ENCODE data around the gene LSR.

The LSR gene

DNA sequence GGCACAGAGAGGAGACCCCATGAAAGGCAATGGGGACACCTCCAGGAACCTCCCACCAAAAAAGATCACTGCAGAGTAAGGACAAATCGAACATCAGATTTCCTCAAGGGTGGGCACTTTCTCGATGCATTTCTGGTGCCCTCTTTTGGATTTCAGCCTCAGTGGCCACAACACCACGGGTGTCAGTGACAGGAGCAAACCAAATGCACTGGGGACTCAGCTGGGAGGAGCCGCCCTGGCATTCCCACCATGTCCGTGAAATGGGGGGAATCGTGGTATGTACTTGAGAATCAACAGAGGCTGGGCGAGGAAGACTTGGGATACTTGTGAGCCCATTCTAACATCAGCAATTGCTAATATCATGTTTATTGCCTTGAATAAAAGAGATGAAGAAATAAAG lies 36.6 kb upstream of the LSR start:
- DNase-seq (ENCODE audit: low spot score): no peak
- in situ Hi-C loops (cut with MboI; ENCODE audit: low pct_unique_long_range_greater_than_20kb, low sequenced_read_pairs, unreplicated experiment): no loop called here
- TF ChIP-seq, protein P1, sequence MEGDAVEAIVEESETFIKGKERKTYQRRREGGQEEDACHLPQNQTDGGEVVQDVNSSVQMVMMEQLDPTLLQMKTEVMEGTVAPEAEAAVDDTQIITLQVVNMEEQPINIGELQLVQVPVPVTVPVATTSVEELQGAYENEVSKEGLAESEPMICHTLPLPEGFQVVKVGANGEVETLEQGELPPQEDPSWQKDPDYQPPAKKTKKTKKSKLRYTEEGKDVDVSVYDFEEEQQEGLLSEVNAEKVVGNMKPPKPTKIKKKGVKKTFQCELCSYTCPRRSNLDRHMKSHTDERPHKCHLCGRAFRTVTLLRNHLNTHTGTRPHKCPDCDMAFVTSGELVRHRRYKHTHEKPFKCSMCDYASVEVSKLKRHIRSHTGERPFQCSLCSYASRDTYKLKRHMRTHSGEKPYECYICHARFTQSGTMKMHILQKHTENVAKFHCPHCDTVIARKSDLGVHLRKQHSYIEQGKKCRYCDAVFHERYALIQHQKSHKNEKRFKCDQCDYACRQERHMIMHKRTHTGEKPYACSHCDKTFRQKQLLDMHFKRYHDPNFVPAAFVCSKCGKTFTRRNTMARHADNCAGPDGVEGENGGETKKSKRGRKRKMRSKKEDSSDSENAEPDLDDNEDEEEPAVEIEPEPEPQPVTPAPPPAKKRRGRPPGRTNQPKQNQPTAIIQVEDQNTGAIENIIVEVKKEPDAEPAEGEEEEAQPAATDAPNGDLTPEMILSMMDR (IDR thresholded peaks at IDR 0.05; ENCODE audit: extremely low read depth, insufficient read depth, missing control alignments): no peak

DNA sequence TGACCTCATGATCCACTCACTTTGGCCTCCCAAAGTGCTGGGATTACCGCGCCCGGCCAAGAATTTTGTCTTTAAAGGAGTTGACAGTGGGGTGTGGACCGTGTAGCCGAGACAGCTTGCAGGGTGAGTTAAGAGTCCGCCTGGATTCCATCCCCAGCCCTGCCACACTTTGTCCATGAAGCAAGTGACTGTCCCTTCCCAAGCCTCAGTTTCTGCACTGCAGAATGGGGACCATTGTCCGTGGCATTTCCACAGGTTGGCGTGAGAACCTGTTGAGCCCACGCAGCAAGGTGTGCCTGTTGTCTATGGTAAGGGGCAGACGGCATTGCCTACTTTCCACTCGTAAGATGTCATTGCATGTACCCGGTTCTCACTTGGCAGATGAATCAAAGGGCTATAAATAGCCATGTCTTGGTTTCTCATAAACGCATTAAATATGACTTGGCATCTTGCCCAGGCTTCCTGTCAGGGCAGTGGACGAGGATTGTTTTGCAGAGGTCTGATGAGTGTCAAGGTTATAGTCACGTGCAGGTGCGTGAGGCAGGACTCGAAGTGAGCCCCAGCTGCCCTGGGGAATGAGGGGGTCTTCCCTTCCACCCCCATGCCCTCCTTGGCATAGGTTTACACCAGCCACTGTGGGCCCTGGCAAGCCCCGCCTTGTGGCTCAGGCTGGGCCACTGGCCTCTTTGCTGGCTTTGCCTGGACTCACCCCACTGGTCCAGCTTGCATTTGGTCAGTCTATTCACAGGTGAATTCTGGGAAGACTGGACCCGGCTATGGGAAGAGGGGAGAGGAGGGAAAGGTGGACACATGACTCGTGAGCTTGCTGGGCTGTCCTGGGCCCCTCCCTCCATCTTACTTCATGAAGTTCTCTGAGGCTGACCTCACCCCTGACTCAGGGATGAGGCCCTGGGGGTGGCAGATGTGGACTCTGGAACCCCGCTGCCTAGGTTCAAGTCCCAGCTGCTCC lies 34.9 kb upstream of the LSR start:
- TF ChIP-seq, protein P1 (IDR thresholded peaks at IDR 0.05; ENCODE audit: extremely low read depth, insufficient read depth, missing control alignments): no peak
- peak; percentile 39 for DNase-seq (ENCODE audit: low spot score)
- in situ Hi-C loops (cut with MboI; ENCODE audit: low pct_unique_long_range_greater_than_20kb, low sequenced_read_pairs, unreplicated experiment): no loop called here

DNA sequence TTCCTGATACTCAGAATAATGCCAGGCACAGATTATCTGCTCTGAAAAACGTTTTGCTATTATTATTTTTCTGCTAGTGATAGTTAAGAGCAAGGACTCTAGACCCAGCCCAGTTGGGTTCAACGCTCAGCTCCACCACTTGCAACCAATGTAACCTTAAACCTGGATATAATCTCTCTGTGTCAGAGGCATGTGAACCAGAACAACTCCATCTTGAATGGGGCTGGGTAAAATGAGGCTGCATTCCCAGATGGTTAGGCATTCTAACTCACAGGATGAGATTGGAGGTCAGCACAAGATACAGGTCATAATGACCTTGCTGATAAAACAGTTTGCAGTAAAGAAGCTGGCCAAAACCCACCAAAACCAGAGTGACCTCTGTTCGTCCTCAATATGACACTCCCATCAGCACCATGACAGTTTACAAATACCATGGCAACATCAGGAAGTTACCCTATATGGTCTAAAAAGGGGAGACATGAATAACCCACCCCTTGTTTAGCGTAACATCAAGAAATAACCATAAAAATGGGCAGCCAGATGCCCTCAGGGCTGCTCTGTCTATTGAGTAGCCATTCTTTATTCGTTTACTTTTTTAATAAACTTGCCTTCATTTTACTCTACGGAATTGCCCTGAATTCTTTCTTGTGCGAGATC lies 33.9 kb upstream of the LSR start:
- TF ChIP-seq, protein P1 (IDR thresholded peaks at IDR 0.05; ENCODE audit: extremely low read depth, insufficient read depth, missing control alignments): no peak
- DNase-seq (ENCODE audit: low spot score): no peak
- in situ Hi-C loops (cut with MboI; ENCODE audit: low pct_unique_long_range_greater_than_20kb, low sequenced_read_pairs, unreplicated experiment): no loop called here

DNA sequence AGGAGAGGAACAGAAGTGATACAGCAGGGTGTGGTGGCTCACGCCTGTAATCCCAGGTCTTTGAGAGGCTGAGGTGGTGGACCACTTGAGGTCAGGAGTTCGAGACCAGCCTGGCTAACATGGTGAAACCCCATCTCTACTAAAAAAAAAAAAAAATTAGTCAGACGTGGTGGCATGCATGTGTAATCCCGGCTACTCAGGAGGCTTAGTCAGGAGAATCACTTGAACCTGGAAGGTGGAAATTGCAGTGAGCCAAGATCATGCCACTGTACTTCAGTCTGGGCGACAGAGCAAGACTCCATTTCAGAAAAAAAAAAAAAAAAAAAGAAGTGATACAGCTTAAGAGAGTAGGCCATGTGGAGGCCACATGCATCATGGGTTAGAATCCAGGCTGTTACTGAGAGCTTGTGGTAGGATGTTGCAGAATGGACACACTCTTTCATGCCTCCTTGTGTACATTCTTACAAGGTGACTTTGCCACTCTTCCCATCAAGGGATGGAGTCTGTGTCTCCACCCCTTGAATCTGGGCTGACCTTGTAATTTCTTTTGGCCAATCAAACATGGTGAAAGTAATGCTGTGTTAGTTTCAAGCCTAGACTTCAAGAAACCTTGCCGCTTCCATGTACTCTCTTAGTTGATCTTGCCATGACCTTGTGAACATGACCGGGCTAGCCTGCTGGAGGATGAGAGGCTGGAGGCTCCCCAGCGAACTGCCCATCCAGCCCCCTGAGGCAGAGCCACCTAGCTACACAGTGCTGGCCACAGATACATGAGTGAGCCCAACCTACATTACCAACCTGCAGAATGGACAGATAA lies 32.6 kb upstream of the LSR start:
- TF ChIP-seq, protein P1 (IDR thresholded peaks at IDR 0.05; ENCODE audit: extremely low read depth, insufficient read depth, missing control alignments): no peak
- no peak for DNase-seq (ENCODE audit: low spot score)
- in situ Hi-C loops (cut with MboI; ENCODE audit: low pct_unique_long_range_greater_than_20kb, low sequenced_read_pairs, unreplicated experiment): no loop called here

DNA sequence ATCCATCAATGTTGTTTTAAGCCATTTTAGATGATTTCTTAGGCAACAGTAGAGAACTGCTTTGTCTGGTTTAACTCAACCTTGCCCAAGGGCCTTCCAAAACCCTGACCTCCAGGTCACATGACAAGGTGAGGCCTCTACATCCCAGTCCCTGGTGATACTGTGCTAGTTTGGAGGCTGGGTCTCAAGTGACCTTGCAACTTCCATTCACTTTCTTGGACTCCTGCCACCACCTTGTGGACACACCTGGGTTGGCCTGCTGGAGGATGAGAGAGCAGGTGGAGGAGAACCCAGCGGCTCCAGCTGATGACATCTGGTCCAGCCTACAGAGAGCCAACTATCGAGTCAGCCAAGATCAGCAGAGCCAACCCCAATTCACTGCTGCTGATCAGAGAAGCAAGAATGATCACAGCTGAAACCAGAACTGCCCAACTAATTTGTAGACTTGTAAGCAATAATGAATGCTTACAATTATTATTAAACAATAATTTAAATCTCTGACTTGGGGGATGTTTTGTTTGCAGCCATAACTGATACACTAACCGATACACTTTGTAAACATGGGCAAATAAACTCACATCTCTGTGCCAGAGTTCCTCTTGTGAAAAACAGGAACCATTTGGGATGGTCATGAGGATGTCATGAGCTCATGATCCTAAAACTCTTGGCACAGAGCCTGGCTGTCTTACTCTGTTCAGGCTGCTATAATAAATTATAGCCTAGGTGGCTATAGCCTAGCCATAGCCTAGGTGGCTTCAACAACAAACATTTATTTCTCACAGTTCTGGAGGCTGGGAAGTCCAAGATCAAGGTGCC lies 31.8 kb upstream of the LSR start:
- DNase-seq (ENCODE audit: low spot score): no peak
- TF ChIP-seq, protein P1 (IDR thresholded peaks at IDR 0.05; ENCODE audit: extremely low read depth, insufficient read depth, missing control alignments): peak; percentile 42
- in situ Hi-C loops (cut with MboI; ENCODE audit: low pct_unique_long_range_greater_than_20kb, low sequenced_read_pairs, unreplicated experiment): no loop called here
